Activated CD8-positive, alpha-beta memory T cell treated with anti-CD3 and anti-CD28 coated beads, Interleukin-2, amount 10 ng/mL, durations not matched to agents 7 days and 5 days (primary cell): Measurements from ENCODE around the gene C13orf42. TPM values are rescaled to one million over a fixed set of nuclear protein-coding genes. Genes with fewer than 3 reads are reported as not detected.

Source experiments
- ATAC-seq: fragments of 150-1000 bp; cut with Tn5 transposase; one replicate; pipeline ENCODE4 v1.10.0; 2021; ENCODE audit warnings: moderate library complexity
- CTCF ChIA-PET: fragments of 350-600 bp; sonication (Branson Sonifier 250); formaldehyde crosslinking; loops from one replicate; lab custom pipeline; 2021; ENCODE audit warnings: antibody characterized with exemption; lab: Charles Lee
- DNase-seq: peaks from one replicate; pipeline ENCODE4 v3.0.0-alpha.2; 2020
- H3K27ac Mint-ChIP-seq: one replicate; pipeline ENCODE4 v1.8.0; 2021; ENCODE audit warnings: mild to moderate bottlenecking, mixed read lengths
- H3K27me3 Mint-ChIP-seq: one replicate; pipeline ENCODE4 v1.8.0; 2021; ENCODE audit warnings: mixed read lengths
- H3K36me3 Mint-ChIP-seq: one replicate; pipeline ENCODE4 v1.8.0; 2021; ENCODE audit warnings: mild to moderate bottlenecking, mixed read lengths
- H3K4me1 Mint-ChIP-seq: one replicate; pipeline ENCODE4 v1.8.0; 2021; ENCODE audit warnings: mixed read lengths
- H3K4me3 Mint-ChIP-seq: one replicate; pipeline ENCODE4 v1.8.0; 2021; ENCODE audit warnings: mild to moderate bottlenecking, moderate library complexity, mixed read lengths
- H3K9me3 Mint-ChIP-seq: one replicate; pipeline ENCODE4 v1.8.0; 2022; ENCODE audit warnings: low read depth, mixed read lengths
- total RNA-seq, 2 experiments: library from RNA; stranded (reverse); gene quantifications; one replicate each; pipeline ENCODE4 v1.2.3, GENCODE V29; 2021

C13orf42 gene
- total RNA-seq, 2 experiments from 2014 or later, result not detected

DNA sequence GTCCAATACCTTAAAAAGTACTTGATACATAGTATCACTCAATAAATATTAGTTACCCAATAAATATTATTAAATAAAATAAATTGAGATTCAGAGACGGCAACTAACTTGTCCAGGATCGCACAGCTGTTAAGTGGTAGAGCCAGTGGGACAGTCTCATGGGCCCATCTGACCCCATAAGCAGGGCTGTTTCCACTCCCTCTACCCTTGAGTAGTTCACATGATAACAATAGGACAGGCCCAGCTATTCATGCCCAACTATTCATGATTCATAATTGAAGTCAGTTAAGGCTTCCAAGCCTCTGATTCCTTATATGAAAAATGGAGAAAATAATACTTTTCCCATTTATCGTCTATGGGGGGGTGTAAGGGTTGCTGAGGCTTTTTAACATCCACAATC, 78.2 kb downstream of the C13orf42 start:
- Mint-ChIP-seq H3K9me3 (no peaks in the 10 kb centered on the region), H3K36me3 (no peaks in the 10 kb centered on the region), H3K27ac (no peak overlapping the region), H3K27me3 (peaks cover under 1% of the 10 kb centered on the region), H3K4me3 (no peak overlapping the region), H3K4me1 (peaks cover 5% of the 10 kb centered on the region)
- CTCF ChIA-PET, result no interaction called here
- DNase-seq (no peak), ATAC-seq (no peak)

Other genes starting within 250 kb of the C13orf42 start
- 100 to 1,000 TPM; 108 to 126 TPM for gene RNASEH2B, start 201.5 kb downstream of the C13orf42 start, total RNA-seq
- under 1 TPM; 0.09 to 0.26 TPM for gene FAM124A, start 111.1 kb upstream of the C13orf42 start, total RNA-seq
- gene SERPINE3, start 228.4 kb upstream of the C13orf42 start, total RNA-seq, result not detected